A673 (cell line): ENCODE results near the gene S100A11. TPM values are rescaled to one million over a fixed set of nuclear protein-coding genes. Genes with fewer than 3 reads are reported as not detected.

ENCODE experiments used
- BruUV-seq: library from RNA; stranded (reverse); fragments of 400-500 nt; replicated peaks from 2 replicates; lab custom pipeline; 2021; lab: Mats Ljungman, UMichigan
- CTCF ChIA-PET: fragments of 300-600 bp; sonication (Branson Sonifier 250); formaldehyde crosslinking; loops from one replicate; lab custom pipeline; 2022; ENCODE audit warnings: antibody characterized with exemption; lab: Charles Lee
- POLR2A ChIA-PET: fragments of 300-600 bp; sonication (Branson Sonifier 250); formaldehyde crosslinking; loops from one replicate; lab custom pipeline; 2022; ENCODE audit warnings: antibody characterized with exemption; ENCODE audit not compliant: low non-redundant PET; lab: Charles Lee
- DNase-seq: peaks from one replicate; pipeline ENCODE4 v3.0.0-alpha.2; 2015; ENCODE audit warnings: low spot score
- H3K27ac ChIP-seq: fragments of 200-600 bp; sonication (generic); 2 replicates; pipeline ENCODE4 v1.5.1; 2016; ENCODE audit warnings: mixed run types, low read depth, mild to moderate bottlenecking, mixed read lengths, antibody characterized with exemption, low read length; ENCODE audit not compliant: poor library complexity, severe bottlenecking
- H3K27me3 ChIP-seq: fragments of 200-600 bp; sonication (generic); replicated peaks from 2 replicates; pipeline ENCODE4 v1.6.1; 2017; ENCODE audit warnings: mixed run types, low read depth, mild to moderate bottlenecking, mixed read lengths, antibody characterized with exemption, low read length; ENCODE audit not compliant: insufficient read depth, poor library complexity
- H3K36me3 ChIP-seq: fragments of 200-600 bp; sonication (generic); 2 replicates; pipeline ENCODE4 v1.6.1; 2016; ENCODE audit warnings: mixed run types, mild to moderate bottlenecking, mixed read lengths, antibody characterized with exemption, low read length; ENCODE audit not compliant: insufficient read depth, poor library complexity, severe bottlenecking
- H3K4me1 ChIP-seq: fragments of 200-600 bp; sonication (generic); 2 replicates; pipeline ENCODE4 v1.6.1; 2017; ENCODE audit warnings: mixed run types, mild to moderate bottlenecking, mixed read lengths, antibody characterized with exemption, low read length; ENCODE audit not compliant: insufficient read depth, poor library complexity, severe bottlenecking
- H3K4me3 ChIP-seq: fragments of 200-600 bp; sonication (generic); 2 replicates; pipeline ENCODE4 v1.5.1; 2016; ENCODE audit warnings: low read depth, mixed run types, mild to moderate bottlenecking, mixed read lengths, low read length; ENCODE audit not compliant: poor library complexity, severe bottlenecking
- H3K9me3 ChIP-seq: fragments of 200-600 bp; sonication (generic); 2 replicates; pipeline ENCODE4 v1.6.1; 2016; ENCODE audit warnings: mixed run types, low read depth, mild to moderate bottlenecking, mixed read lengths, antibody characterized with exemption, low read length; ENCODE audit not compliant: poor library complexity, severe bottlenecking
- CTCF ChIP-seq: fragments of 300-800, 200-600 bp; sonication (generic); conservative IDR thresholded peaks from 2 replicates; pipeline ENCODE4 v1.5.1; 2017; ENCODE audit warnings: low read depth, mild to moderate bottlenecking, antibody characterized with exemption, low read length, moderate library complexity, mixed read lengths
- EZH2 ChIP-seq: fragments of 200-600 bp; sonication (generic); IDR thresholded peaks from 2 replicates; pipeline ENCODE4 v1.6.1; 2017; ENCODE audit warnings: borderline replicate concordance, low read depth, mild to moderate bottlenecking, mixed read lengths, antibody characterized with exemption, low read length; ENCODE audit not compliant: poor library complexity, severe bottlenecking
- intact Hi-C: fragments of 100-400 bp; cut with micrococcal nuclease; formaldehyde crosslinking; loops from one replicate; pipeline ENCODE4 v1.10.0; 2022; ENCODE audit not compliant: unreplicated experiment
- total RNA-seq: library from RNA; stranded (reverse); gene quantifications from 2 replicates; pipeline ENCODE4 v1.2.3, GENCODE V29; 2021

S100A11 gene
- total RNA-seq, 1 experiment from 2014 or later: 151 TPM

GRCh38 chr1:152078831-152079441 is 42.1 kb upstream of the S100A11 start:
- Histone ChIP-seq H3K36me3 (no peaks in the 10 kb centered on the region), H3K27me3 (peaks cover 48% of the 10 kb centered on the region), H3K9me3 (no peaks in the 10 kb centered on the region), H3K4me3 (no peak overlapping the region), H3K4me1 (no peaks in the 10 kb centered on the region), H3K27ac (no peak overlapping the region)
- TF ChIP-seq EZH2: no peak
- TF ChIP-seq CTCF: no peak
- DNase-seq: no peak
- ChIA-PET POLR2A (no interaction called here), CTCF (no interaction called here)
- intact Hi-C loops: no loop called here
- BruUV-seq: no TSS peak

GRCh38 chr1:152072311-152072710 is 35.5 kb upstream of the S100A11 start:
- Histone ChIP-seq H3K27ac (no peak overlapping the region), H3K4me1 (no peaks in the 10 kb centered on the region), H3K36me3 (no peaks in the 10 kb centered on the region), H3K27me3 (peaks cover 93% of the 10 kb centered on the region), H3K9me3 (no peaks in the 10 kb centered on the region), H3K4me3 (no peak overlapping the region)
- no TSS peak for BruUV-seq
- DNase-seq: no peak
- intact Hi-C loops: no loop called here
- TF ChIP-seq EZH2 (no peak), CTCF (no peak)
- POLR2A ChIA-PET: no interaction called here
- CTCF ChIA-PET: no interaction called here

- BruUV-seq: no TSS peak
- Histone ChIP-seq H3K4me1 (no peaks in the 10 kb centered on the region), H3K27me3 (peaks cover 85% of the 10 kb centered on the region), H3K4me3 (no peak overlapping the region), H3K9me3 (no peaks in the 10 kb centered on the region), H3K27ac (no peak overlapping the region), H3K36me3 (no peaks in the 10 kb centered on the region)
- TF ChIP-seq CTCF: no peak
- TF ChIP-seq EZH2: no peak
- no peak for DNase-seq
- POLR2A ChIA-PET: no interaction called here
- intact Hi-C loops: no loop called here
- CTCF ChIA-PET: no interaction called here
Measured at GRCh38 chr1:152071123-152071522, 34.3 kb upstream of the S100A11 start.
